ENCODE results near the gene PLA2G4F.

Gene PLA2G4F

DNA sequence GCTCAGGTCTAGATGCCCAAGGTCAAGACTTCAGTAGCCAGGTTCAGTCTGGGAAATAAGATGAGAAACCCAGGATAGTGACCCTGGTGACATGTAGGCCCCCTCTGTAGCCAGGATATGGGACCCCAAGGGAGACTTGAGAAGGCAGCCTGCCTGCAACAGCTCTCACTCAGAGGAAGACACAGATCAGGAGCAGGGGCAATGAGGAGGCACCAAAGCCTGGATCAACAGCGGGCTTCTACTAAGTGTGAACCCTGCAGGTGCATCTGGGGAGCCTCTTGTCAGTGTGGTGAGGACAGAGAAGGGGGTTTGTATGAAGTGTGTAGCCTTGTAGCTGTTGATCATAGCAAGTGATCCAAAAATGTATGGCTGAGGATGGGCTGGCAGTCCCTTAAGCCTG, 25.4 kb downstream of the PLA2G4F start:
- no peak for DNase-seq

DNA sequence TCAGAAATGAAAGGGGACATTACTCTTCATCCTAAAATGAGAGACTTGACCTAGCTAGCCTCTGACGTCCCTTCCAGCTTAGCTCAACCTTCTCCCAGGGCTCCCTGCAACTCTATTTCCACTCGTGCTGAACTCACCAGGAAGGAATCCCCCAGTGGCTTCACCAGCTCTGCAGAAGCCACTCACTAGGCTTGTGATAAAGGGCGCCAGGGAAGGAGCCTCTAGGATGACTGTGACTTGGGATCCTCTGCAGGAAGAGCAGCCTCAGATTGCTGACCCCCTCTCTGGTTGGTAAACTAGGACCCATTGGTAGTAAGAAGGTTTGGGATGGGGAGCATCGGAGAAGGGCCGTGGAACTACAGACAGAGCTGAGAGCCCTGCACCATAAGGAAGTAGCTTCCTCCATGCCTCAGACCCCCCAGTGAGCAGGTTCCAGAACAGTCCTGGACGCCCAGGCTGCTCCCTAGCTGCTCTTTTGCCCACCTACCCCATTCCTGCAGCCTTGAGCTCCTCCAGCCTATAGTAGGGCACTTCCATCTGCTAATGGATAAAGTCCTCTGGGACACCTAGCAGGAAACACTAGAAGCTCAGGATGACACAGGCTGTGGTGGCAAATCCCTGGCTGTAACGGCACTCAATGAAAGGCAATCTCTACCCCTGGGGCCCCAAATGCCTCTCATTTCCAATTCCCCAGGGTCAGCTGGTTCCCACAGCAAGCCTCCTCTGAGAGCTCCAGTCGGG, 26.0 kb downstream of the PLA2G4F start:
- no peak for DNase-seq

DNA sequence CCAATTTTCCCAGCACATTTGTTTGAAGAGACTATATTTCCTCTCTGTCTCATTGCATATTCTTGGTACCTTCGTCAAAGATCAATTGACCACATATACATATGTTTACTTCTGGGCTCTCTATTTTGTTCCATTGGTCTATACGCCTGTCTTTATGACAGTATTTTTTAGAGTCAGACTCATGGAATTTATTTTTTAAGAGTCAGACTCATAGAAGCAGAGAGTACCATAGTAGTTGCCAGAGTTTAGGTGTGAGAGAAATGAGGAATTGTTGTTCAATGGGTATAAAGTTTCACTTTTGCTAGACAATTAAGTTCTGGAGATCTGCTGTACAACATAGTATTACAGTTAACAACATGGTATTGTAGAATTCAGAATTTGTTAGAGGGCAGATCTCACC, 27.1 kb downstream of the PLA2G4F start:
- no peak for DNase-seq

DNA sequence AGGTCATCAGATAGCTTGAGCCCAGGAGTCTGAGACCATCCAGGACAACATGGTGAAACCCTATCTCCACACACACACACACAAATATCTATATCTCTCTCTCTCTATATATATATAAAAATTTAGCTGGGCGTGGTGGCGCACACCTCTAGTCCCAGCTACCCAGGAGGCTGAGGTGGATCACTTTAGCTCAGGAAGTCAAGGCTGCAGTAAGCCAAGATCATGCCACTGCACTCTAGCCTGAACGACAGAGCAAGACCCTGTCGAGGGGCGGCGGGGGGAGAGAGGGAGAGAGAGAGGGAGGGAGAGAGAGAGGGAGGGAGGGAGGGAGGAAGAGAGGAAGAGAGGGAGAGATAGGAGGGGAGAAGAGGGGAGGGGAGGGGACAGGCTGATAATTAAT, 28.0 kb downstream of the PLA2G4F start:
- DNase-seq: no peak

DNA sequence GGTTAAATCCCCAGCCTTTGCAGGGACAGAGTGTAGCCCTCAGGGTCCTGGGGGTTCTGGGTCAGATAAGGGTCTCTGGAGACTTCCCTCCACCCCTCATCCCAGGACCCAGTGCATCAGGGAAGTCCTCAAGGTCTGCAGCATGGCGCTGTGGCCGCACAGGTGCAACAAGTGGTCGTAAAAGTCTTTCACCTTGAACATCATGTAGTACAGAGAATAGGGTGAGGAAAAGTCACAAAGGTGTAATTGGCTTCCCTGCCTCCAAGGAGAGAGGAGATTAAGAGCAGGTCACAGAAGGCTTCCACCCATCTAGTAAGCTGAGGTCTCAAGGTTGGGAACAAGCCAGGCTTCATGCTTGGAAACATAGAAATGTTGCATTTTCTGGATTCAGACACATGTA, 32.9 kb downstream of the PLA2G4F start:
- DNase-seq: no peak

DNA sequence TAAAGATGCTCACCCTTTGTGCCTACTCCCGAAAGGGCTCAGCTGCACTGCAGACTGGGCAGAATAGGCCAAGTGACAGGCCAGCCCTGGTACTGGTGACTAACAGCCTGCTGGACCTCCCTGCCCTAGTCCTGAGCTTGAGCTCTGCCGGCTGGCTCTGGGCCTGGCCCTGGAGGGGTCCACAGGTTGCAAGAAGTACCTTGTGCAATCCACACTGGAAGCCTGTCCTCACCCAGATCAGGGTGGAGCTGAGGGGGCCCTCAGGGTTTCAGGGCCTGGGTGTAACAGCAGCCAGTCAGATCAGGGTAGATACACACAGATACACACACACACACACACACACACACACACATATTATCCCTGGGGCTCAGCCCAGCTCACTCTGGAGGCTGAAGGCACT, 34.8 kb downstream of the PLA2G4F start:
- no peak for DNase-seq

DNA sequence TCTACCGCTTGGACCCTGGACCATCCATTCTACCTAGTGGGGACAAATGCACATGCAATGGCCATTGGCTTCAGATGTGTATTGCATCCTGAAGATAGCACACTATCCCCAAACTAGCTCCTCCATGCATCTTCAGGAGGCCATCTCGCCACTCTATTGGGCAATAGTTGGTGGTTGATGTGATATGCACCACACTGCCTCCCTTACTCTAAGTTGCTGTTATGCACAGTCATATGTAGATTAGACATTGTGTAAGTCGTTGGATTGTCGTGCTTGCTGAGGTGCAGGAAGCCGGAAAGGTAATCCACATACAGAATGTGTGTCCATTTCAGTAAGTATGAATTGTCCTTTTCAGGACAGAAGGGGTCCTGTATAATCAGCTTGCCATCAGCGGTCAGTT, 35.4 kb downstream of the PLA2G4F start:
- no peak for DNase-seq

DNA sequence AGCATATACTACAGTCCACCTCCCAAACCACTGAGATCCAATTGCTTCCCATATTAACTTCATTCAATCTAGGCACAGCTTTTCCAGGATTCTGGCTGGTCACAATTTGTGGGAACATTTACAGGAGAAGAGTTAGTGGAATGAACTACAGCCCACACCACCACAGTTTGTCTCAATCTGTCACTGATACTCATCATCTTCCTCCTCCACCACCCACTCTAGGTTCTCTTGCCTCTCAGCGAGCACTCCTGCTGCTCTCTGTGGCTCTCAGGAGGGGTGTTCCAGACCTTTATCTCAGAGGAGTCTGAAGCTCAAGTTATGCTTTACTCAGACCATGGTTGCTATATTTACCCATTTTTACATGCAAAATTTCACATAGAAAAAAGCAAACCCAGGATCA, 36.2 kb downstream of the PLA2G4F start:
- DNase-seq: no peak

DNA sequence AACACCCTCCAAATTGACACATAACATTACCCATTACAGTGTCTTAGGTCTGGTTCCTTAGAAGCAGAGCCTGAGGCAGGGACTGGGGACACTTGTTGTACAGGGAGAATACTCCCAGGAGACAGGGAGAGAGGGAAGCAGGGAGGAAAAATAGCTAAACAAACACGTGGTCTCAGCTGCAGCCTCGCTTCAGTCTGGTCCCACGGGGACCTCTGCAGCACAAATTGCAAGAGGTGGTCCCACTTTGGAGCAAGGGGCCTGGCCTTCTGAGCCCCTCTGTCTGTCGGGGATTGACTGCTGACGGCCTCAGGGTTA, 37.0 kb downstream of the PLA2G4F start:
- DNase-seq: no peak

DNA sequence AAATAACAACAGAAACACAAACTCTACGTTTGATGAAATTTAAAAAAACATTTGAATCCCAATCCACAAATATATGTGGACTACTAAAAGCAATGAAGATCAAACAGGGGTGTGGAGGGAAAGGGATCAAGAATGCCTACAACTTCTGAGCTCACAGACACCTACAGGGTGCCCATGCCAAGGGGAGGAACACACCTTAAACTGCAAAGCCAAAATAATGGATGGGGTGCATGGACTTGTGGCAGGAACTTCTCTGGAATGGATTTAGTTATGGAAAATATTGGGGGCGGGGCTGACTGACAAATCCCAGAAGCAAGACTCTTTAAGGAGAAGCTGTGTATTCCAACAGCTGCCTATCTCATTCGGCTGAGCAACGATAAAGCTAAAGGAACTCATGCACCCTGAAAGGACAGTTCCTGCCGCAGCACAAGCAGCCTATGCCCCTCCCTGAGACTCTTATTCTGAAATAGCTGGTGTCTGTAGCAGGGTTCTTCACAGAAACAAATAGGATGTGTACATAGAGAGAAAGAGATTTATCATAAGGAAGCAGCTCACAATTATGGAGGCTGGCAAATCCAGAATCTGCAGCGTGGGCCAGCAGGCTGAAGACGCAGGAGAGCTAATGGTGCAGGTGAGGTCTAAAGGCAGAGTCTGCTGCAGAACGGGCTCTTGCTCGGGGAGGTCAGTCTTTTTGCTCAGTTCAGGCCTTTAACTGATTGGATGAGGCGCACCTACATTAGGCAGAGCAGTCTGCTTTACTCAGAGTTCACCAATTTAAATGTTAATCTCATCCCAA, 37.6 kb downstream of the PLA2G4F start:
- no peak for DNase-seq

DNA sequence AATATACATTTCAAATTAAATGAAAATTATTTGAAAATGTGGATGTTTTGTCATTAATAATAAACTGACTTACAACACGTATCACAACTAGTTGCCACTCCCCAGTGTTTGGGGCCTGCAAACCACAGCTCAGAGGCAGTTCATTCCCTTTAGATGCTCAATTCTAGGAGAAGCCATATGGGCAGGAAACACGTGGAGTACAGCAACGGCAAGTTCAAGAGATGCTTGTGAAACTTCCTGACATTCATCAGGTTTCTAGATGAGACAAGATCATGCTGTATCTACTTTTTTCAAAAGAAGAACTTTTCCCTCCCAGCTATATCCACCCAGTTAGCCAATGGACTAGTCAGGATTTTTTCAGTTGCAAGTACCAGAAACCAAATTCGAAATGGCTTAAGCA, 44.5 kb downstream of the PLA2G4F start:
- no peak for DNase-seq

DNA sequence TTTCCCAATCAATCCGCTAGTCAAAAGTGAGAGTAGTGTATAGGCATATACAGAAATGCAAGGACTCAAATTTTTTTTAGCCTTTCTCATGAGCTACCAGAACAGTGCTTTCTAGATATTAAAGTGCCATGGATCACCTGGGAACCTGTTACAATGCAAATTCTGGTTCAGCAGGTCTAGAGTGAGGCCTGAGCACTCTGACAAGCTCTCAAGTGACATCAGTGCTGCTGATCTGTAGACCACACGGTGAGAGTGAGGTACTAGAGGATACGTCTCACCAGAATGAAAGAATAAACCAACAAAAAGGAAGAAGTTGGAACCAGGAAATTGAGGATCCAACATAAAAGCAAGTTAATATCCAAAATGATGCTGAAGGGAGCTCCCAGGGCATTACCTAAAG, 46.1 kb downstream of the PLA2G4F start:
- DNase-seq: no peak

DNA sequence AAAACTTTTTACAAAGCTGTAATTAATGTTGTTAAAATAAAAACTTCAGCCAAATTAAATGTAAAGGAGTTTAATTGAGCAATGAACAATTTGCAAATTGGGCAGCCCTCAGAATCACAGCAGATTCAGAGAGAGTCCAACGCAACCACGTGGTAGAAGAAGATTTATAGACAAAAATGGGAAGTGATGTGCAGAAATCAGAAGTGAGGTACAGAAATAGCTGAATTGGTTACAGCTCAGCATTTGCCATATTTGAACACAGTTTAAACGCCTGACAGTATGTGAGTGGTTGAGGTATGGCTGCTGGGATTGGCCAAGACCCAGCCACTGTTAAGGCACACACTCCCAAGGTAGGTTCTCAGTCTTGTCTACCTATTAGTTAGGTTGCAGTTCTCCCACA, 47.6 kb downstream of the PLA2G4F start:
- DNase-seq: no peak

DNA sequence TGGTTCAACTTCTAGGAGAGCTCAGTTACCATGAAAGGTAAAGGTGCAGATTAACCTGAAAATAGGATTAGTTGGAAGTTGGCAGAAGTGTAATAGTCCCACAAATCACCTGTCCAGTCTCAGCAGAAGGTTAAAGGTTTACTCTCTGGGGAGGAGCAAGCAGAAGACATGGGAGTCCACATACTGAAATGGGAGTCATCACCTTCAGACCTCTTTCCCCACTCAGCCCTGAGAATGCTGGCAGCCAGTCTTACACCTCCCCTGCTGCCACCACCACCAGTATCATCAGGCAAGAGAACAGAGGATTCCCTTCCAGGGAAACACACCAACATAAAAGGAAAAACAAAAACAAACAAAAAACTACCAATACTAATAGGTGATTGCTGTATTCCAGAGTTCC, 48.2 kb downstream of the PLA2G4F start:
- DNase-seq: no peak

DNA sequence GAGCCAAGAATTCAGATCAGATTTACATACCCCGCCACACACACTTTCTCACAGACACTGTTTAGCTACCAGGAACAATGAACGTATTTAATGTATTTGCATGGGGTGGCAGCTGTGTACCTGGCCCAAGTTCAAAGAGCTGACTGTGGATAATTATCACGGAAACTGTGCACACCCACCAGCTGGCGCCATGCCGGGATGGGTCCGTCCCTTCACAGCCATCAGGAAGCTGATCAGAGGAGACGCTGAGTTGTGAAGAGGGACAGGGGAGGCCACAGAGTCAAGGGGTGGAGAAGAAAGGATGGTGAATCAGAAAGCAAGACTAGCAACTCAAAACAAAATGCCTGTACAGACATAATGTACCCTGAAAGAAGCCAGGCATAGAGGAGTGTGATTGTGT, 49.0 kb downstream of the PLA2G4F start:
- DNase-seq: no peak

DNA sequence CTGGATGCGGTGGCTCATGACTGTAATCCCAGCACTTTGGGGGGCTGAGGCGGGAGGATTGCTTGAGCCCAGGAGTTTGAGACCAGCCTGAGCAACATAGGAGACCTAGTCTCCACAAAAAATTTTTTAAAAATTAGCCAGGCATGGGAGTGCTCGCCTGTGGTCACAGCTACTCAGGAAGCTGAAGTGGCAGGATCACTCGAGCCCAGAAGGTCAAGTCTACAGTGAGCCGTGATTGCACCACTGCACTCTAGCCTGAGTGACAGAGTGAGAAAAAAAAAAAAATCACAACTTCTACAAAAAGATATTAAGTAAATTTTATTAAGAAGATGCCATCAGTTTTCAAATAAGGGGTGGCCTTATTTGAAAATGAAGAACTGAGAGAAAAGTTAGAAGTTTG, 50.1 kb downstream of the PLA2G4F start:
- DNase-seq: no peak

DNA sequence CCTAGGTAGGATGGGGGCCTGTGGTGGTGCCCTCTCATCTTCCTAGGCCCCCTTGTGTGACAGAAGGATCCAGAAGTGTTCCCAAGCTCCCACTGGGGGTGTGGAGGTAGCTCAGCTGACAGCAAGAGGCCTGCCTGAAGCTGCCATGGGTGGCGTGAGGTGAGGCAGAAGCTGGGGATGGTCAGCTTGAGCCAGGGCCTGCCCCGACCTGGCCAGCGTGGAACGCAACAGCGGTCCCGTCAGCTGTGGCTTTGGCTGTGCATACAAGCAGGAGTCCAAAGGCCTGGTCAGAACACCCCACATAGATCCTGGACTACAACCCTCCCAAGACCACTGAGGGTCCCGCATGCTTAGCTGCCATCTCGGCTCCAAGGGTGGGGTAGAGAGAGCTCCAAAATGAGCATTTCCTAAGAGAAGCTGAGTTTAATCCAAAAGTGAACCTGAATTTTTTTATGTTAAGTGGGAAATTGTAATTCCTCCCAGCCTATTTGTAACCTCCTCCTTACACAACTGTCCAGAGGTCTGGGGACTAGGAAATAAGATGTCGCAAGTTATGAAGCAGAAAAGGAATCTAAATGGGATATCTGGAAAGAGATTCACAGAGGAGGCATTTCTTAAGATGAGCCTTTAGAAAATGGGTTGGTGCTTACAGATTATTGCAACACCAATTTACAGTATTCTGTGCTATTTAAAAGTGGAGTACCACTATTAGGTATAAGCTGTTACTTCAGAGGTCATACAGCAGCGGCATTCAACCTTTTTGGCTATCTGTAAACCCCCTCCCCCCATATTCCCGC, 52.1 kb downstream of the PLA2G4F start:
- DNase-seq: no peak

DNA sequence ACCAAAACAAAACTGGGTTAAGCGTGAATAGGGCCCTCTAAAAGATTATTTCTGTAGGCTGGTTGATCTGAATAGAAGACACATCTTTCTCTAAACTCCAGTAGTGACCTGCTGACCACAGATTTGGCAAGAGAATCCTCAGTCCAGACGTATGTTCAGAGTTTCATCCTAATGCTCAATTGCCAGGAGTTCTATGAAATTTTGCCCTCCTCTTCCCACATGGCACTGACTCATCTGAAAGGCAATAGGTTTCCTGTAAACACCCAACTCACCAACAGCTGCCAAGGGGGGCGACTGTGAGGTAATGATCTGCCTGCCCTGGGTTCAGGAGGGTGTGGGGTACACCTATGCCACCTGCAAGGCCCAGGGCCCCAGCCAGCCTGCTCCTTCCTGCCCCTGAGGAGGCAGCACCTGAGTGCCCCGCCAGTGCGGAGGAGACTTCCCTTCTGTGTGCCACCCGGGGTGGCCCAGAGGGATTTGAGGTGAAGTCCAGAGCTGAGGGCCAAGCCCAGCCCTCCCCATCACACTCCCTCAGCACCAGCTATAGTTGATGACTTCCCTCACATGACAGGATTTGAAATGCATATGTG, 53.7 kb downstream of the PLA2G4F start:
- no peak for DNase-seq

DNA sequence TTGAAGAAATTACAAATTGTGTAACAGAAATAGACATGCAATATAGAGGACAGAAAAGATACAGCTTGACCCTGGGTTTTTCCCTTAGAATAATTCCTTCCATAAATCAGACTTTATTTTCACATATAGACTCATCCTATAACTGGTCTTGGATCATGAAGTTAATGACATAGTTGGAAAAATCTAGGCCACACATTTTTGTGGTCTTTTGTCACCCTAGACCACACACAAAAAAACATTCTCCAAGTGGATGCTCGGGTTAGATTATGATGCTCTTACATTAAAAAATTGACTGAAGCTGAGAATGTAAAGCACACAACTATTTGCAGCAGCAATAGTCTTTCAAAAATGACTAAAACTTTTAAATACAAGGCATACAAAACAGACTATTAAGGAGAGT, 54.6 kb downstream of the PLA2G4F start:
- no peak for DNase-seq

DNA sequence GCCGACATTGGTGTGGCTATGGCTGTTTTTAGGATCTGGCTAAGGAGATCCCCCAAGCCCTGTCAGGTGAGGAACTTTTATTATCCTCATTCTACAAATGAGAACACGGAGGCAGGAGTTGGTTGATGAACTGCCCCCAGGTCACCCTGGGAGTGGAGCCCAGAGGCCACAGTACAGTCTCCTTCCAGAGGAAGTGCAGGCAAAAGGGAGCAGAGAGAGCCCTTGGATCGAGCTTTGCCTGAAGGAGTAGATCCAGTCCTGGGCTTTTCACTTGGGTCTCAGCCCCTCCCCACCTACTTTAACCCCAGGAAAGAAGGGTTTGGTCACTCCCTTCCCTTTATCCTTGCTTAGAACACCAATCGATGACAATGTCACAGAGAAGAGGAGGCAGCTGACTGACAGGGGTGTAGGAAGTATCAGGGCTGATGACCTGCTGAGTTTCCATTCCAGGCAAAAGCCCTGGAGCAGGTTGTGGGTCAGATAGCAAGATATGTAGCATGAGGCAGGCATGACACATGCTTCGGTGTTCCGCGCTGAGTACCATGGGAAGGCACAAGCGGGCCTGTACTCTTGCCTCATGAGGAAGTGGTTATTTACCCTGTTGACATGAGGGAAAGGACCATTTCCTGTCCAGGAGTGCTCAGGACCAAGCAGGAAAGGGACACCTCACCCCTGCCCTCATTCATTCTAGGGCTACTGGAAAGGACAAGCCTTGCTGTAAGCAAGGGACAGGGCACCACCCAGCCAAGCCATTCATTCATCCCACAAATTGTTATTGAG, 56.2 kb downstream of the PLA2G4F start:
- no peak for DNase-seq

DNA sequence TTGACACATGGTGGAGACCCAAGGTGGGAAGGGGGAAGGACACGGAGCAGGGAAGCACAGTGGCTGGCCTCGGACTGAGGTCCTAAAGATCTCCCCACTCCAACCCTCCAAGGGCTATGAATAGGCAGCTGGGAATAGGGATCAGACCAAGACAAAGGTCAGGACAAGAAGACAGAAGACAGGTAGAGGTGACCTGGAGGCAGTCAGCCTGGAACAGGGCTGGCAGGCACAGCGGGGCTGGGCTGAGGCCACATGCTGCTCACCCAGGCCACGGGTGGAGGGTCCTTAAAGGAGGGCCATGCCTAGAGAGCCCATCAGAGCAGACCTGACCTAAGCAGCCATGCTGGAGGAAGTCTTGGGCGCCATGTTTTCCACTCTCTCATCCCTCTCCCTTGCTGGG, 59.4 kb downstream of the PLA2G4F start:
- no peak for DNase-seq

DNA sequence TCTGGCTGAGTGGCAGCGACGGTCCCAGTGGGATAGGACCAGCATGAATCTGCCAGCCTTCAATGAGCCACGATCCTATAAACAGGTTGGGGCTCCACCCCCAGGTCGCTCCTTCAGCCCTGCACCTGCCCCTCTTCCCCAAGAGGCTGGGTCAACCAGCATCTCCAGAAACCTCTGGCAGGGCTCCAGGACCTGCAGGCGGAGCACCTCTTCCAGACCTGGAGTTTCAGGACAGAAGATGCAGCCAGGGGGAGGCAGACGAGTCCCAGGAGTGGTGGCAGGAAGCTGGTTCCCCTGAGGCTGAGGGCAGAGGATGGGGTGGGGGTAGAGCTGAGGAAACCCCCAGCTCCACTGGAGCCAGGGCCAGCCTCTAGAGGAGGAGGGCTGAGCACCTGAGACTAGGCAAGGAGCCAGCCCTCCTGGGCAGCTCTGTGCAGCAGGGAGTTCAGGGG, 61.9 kb downstream of the PLA2G4F start, which contains the start of gene PLA2G4D:
Gene PLA2G4D, minus strand, starts transcription at position 51 of the 452 bp plus-strand sequence. CDS start 103 bp downstream, outside the sequence.
- DNase-seq: no peak

DNA sequence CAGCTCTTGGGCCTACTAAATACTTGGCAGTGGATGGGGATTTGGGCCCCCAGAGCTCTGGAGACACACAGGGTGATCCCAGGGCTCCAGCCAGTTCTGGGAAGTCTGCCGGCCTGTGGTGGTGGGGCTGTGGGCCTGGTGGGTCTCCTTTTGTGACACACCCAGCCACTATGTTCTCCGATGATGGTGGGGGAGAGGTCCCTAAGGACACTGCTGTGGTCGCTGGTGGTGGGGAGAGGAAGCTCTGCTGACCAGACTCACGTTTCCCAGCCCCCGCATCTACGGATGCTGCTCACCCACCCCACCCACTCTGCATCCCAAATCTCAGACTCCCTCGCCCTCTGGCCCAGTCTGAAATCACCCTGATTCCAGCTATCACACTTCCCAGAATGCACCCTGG, 62.5 kb downstream of the PLA2G4F start:
- DNase-seq: no peak
